ENCODE data around the gene FOXE3.

DNA sequence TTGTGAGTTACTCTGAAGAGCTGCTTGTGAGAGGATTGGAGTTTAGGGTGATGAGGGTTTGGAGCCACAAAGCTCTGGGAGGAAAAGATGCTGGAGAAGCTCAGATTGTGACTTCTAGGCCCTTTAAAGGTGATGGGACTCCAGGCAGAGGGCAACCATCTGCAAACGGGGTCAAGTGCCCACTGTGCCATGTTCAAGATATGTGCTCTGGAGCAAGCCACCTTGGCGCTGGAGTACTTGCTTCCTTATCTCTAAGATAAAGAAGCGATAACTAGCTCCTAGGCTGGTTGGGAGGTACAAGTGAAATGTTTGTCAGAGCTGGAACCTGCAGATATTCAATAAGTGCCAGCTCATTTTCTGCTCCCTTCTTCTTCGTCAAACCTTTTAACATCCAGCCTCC is 14.3 kb upstream of the FOXE3 start:
- TF ChIP-seq CTCF (IDR thresholded peaks at IDR 0.05; ENCODE audit: low read depth, low read length, missing input control), result no peak
- TF ChIP-seq JUND (IDR thresholded peaks at IDR 0.05), result no peak
- TF ChIP-seq, protein P1, sequence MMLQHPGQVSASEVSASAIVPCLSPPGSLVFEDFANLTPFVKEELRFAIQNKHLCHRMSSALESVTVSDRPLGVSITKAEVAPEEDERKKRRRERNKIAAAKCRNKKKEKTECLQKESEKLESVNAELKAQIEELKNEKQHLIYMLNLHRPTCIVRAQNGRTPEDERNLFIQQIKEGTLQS (IDR thresholded peaks at IDR 0.05), result no peak
